ENCODE data around the gene FAM131A. TPM values are rescaled to one million over a fixed set of nuclear protein-coding genes. Genes with fewer than 3 reads are reported as not detected.

FAM131A gene
- total and polyA plus RNA-seq, 9 of the 15 experiments (the other 6 are each of a cell fraction or from before 2014, with no cell fraction given): 0.48 to 11.1 (median 4.3) TPM

- peak; percentile 70 for TF ChIP-seq MAX (CRISPR knock-in tag; IDR thresholded peaks at IDR 0.05)
- no peak for TF ChIP-seq MED1 (CRISPR knock-in tag; IDR thresholded peaks at IDR 0.05; ENCODE audit: borderline replicate concordance)
- no peak for TF ChIP-seq ZNF253 (CRISPR knock-in tag; conservative IDR thresholded peaks at IDR 0.05)
- TF ChIP-seq YY1 (IDR thresholded peaks at IDR 0.05; ENCODE audit: borderline replicate concordance in 1 of 3, control insufficient read depth in 1 of 3, extremely low read depth in 1 of 3, insufficient read depth in 3 of 3, insufficient read length in 1 of 3, insufficient replicate concordance in 2 of 3, low read depth in 1 of 3, low read length in 2 of 3): peak in 2 of 3 experiments; percentile 59 to 83
- no peak for TF ChIP-seq BMI1 (IDR thresholded peaks at IDR 0.05; ENCODE audit: low read length)
- peak; percentile 43 for TF ChIP-seq SMAD4 (CRISPR knock-in tag; conservative IDR thresholded peaks at IDR 0.05)
- TF ChIP-seq TARDBP (IDR thresholded peaks at IDR 0.05): peak; percentile 53; the same call in 1 of the 2 replicates
- peak; percentile 84 for TF ChIP-seq TAF1 (IDR thresholded peaks at IDR 0.05; ENCODE audit: control insufficient read depth, extremely low read depth, insufficient read depth, low read length, severe bottlenecking)
- peak in 1 of 2 experiments; percentile 54; a peak in 1 of 4 replicates for TF ChIP-seq TEAD1 (CRISPR knock-in tag; IDR thresholded peaks at IDR 0.05)
- TF ChIP-seq SMC3 (conservative IDR thresholded peaks at IDR 0.05; ENCODE audit: insufficient read depth, low read depth, low read length): peak; percentile 22; the same call in 1 of the 2 replicates
- peak; percentile 82 for TF ChIP-seq ELF1 (tag; IDR thresholded peaks at IDR 0.05)
- TF ChIP-seq KDM4B (IDR thresholded peaks at IDR 0.05; ENCODE audit: borderline replicate concordance in 2 of 2, low read depth in 1 of 2): peak in 1 of 2 experiments; percentile 77; a peak in 1 of 4 replicates
- peak; percentile 63 to 87 for TF ChIP-seq E2F6 (IDR thresholded peaks at IDR 0.05; ENCODE audit: borderline replicate concordance in 1 of 2, extremely low read depth in 1 of 2, insufficient read depth in 1 of 2, insufficient read length in 1 of 2, low read depth in 1 of 2, low read length in 1 of 2, poor library complexity in 1 of 2, severe bottlenecking in 1 of 2)
- no peak for TF ChIP-seq RFX1 (IDR thresholded peaks at IDR 0.05)
- peak; percentile 28; the same call in 1 of the 2 replicates for TF ChIP-seq ZNF175 (CRISPR knock-in tag; IDR thresholded peaks at IDR 0.05; ENCODE audit: low read depth)
- 0 out of 2 replicates have a peak, but pooled peaks have one; percentile 31 for TF ChIP-seq ZNF311 (CRISPR knock-in tag; IDR thresholded peaks at IDR 0.05)
- peak; percentile 44 for TF ChIP-seq RB1 (IDR thresholded peaks at IDR 0.05; ENCODE audit: low read depth)
- peak; percentile 64 for TF ChIP-seq E2F8 (IDR thresholded peaks at IDR 0.05; ENCODE audit: low read depth, partially characterized antibody)
- TF ChIP-seq ZNF3 (CRISPR knock-in tag; IDR thresholded peaks at IDR 0.05): no peak
- TF ChIP-seq HCFC1 (IDR thresholded peaks at IDR 0.05; ENCODE audit: low read depth, low read length): peak; percentile 89
- peak; percentile 70; the same call in 1 of the 2 replicates for TF ChIP-seq ZBTB17 (CRISPR knock-in tag; IDR thresholded peaks at IDR 0.05)
Measured at GRCh38 chr3:184362668-184363546, 25.5 kb downstream of the FAM131A start (continued).
